ENCODE data around the gene OR2V2.
"Not testable (repeated sequence)": the region's sequence is repeated elsewhere in the genome, so short reads cannot be mapped to it uniquely, and the experiment has no call there.

Gene OR2V2

DNA sequence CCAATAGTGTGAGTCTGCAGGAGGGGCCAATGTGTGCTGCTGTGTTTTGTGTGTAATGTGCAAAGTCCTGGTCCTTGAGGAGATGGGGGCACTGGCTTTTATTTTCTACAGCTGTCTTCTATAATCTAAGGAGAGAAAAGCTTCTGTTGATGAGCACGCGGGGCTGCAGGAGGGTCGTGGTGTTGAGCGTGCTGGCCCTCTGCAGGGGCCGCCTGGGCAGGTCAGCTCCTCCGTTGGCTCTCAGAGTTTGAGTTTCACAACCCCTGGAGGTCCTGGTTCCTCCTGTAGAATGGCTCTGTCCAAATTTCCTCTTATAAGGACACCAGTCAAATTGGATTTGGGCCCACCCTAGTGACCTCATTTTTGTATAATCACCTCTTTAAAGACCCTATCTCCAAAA is 29.0 kb upstream of the OR2V2 start:
- no peak for DNase-seq

DNA sequence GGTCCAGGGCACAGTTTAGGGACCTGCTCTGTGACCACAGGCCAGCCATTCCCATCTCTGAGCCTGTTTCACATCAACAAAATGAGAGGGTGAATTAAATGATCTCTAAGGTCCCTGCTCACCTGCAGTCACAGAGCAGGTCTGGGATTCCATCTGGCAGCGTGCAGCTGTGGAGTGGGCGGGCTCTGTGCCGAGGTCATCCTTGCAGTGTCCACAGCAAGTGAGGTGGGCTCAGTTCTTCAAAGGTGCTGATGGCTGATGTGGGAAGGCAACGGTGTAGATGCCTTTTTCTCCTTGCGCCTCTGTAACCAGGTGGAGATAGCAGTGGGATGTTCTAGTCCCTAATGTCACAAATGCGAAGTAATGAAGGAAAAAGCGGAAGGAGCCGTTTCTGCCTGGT is 28.3 kb upstream of the OR2V2 start:
- DNase-seq: no peak

DNA sequence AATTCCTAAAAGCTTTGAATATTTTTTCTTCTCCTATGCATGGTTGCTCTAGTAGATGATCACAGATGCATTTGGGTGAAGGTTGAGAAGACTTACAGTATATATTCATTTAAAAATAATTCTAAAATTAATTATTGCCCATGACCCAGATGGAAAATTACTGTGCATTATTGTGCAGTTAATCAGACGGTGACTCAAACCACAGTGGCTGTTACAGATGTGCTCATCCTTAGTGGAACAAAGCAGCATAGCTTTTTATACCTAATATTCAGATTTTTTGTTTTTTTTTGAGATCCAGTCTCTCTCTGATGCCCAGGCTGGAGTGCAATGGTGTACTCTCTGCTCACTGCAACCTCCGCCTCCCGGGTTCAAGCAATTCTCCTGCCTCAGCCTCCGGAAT is 27.1 kb upstream of the OR2V2 start:
- no peak for DNase-seq

DNA sequence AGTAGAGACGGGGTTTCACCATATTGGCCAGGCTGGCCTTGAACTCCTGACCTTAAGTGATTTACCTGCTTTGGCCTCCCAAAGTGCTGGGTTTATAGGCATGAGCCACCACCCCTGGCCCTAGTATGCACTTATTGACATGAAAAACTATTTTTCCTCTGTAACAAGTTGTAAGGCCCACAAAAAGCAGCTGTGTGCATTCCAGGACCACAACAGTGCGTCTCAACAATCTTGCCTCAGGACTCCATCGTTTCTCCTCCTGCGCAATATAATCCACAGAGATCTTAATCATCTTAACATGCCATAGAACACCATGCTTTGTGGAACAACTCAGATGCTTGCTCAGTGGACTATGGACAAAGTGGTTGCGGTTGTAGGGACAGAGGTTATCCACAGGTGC is 26.6 kb upstream of the OR2V2 start:
- DNase-seq: no peak

DNA sequence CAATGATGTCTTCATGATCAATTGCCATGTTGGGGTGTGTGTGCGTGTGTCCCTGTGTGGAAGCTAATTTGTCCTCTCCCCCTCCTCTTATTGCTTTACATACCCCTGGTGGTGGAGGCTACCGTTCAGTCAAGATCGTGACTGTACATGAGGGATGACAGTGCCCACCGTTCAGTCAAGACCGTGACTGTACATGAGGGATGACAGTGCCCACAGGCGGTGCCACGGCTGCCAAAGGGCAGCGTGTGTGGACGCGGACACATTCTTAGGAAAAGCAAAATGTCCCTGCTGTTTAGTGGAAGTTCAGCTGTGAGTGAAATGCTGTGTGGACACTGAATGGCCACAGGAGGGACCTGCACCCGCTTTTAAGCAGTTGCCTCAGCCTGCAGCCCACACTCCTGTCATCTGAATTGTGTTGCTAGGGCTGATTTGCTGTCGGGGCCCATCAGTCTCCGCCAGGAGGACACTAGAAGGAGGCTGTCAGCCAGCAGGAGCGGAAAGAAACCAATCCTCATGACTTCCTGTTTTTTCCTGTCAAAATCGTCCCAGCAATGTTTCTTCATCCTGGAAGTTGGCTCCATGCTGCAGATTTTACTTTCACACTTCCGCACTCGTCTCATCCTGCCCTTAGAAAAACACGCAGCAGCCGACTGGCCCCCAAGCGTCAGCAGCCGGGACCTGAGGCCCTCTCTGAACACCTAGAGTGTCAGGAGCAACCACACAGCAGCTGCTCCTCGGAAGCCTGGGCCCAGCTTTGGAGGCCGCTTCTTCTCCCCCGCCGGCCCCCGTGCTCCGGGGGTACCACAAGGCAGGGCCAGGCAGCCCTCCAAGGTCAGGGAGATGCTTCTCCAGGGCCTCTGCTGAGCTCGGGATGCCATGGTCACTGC is 25.5 kb upstream of the OR2V2 start:
- DNase-seq: no peak

DNA sequence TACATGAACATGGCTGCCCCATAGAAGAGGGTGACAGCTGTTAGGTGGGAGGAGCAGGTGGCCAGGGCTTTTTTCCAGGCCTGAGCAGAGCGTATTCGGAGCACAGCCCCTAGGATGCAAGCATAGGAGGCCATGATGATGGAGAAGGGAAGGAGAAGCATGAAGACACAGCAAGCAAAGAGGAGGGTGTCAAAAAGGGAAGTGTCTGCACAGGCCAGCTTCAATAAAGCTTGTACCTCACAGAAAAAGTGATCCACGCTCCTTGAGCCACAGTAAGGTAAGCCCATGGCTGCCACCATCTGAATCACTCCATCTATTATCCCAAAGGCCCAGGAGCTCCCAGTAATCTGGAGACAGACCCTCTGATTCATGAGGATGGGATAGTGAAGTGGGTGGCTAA is 22.9 kb upstream of the OR2V2 start:
- no peak for DNase-seq

DNA sequence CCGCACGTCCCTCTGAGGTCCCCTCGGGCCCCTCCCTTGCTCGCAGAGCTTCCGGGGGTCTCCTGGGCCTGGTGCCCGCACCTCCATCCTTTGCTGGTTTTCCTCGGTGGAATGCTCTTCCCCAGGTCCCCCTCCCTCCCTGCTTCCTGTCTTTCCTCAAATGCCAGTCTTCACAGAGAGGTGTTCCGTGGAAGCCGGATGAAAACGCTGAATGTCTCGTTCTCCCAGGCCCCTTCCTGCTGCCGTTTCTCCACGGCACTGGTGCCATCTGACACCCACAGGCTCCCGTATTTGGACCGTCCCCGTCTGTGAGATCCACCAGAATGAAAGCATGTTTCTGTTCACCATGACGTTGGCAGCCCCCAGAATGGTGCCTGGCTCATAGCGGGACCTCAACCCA is 20.5 kb upstream of the OR2V2 start:
- no peak for DNase-seq

DNA sequence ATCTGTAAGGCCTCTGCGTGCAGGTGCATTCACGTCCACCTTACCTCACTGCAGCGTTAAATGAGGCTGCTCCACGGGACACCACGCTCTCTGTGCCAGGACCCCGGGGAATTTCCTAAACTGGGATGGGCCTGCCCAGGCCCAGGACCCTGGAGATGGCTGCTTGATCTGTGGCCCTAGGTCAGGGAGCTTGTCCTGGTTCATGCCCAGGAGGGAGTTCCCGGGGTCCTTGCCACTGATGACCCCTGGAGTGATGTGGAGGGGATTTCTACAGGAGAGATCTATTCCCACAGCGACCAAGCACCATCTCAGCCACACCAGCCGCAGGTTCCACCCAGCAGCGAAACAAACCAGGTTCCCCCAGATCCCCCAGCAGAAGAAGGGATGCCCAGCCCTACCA is 19.9 kb upstream of the OR2V2 start:
- no peak for DNase-seq

DNA sequence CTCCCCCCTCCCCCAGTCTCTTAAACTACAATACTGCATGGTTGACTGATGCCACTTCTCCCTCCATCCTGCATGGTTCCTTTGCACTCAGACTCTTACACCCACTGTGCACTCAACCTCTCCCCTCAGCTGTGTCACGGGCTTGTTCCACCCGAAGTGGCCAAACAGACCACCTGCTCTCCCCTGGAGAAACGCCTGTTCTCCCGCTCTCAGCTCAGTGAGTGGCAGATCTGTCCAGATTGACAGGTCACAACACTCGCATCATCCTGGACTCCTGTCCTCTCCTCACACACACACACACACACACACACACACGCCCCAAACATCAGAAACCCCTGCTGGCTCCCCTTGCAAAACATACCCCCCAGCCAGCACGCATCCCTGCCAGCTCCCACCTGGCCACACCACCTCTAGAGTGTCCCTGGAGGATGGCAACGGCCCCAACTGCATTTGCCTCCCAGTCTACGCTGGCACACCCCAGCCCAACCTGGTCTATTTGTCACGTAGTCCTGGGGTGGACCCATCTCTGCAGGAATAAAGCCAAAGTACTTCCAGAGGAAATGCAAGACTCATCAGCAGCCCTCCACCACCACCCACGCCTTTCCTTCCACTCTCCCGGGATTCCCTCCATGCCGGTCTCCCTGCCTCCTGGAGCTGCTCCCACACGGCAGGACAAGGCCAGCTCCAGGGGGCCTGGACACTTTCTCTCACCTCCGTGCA is 19.3 kb upstream of the OR2V2 start:
- DNase-seq: no peak

DNA sequence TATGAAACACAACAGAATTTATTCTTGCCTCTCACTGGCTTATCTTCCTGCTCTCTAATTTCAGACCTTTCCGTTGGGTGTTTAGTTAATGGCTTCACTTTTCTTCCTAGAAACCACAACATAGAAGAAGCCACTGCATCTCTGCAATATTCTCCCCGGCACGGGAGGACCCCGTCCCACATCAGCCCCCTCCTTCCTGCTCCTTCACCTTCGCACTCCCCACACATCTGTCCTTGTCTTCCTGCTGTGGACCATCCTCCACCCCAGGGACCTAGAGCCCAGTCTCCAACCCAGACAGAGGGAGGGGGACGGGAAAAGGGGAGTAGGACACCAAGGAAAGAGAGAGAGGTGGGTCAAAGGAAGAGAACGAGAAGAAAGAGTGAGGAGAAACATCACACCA is 17.8 kb upstream of the OR2V2 start:
- no peak for DNase-seq

DNA sequence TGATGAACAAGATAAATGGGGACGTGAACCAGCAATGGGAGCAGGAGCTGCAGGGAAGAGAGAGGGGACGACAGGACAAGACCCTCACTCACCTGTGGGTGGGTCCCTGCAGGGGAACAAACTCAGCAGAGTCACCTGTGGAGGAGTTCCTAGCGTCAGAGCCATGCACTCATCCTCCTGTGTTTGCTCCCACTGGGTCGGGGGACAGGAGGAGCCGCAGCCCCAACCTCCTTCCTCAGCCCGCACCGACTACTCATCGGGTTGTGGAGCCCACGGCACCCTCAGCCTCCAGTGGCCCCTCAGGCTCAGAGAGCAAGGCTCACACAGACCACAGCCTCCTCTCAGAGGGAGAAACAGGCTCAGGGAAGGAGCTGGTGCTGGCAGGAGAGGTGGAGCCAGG is 17.3 kb upstream of the OR2V2 start:
- not testable (repeated sequence) for DNase-seq

DNA sequence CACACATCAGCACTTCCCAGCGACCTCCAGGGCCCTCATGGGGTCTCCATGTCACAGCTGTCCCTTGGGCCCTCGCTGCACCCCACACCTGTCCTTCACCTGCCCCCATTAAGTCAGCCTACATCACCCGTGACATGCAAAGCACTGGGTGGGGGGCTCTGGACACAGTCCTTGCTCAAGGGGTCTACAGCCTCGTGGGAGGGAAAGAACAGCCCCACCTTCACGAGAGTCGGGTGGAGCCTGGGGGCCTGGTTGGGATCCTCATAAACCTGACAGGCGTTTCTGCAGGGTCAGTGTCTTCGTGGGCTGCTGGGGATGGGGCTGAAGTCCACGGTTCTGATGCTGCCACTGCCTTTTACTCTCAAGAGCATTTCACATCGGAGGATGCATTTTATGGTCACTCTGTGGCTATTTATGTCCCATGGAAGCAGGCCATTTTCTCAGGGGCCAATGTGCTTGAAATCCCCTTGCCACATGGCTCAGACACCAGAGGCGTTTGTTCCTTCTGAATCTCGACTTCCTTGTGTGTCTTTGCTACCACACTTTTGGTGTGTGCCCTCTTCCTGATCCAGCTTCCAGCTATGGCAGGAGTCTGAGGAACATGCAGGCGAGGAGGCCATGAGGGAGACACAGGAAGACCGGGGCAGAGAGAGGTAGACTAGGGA is 16.4 kb upstream of the OR2V2 start, which contains the start of gene OR2V1:
TSS of gene OR2V1 (minus strand) at position 338 of the 665 bp plus-strand sequence. CDS start 5,865 bp downstream, outside the sequence.
- DNase-seq: no peak

DNA sequence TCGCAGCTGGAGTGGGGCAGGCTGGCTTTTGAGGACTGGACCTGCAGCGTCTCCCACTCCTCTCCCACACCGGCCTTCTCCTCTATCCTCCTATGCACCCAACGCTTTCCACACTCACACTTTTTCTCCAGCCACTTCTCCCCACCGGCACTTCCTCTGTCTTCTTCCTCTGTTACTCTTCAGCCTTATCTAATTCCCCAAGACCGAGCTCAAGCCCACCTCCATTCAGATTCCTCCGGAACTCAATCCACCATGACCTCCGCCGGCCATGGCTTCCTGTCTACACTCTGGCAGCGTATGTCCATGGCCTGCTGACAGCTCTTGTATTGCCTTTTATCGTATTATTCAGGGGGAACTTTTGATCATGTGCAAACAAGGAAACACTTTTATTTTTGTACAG is 15.9 kb upstream of the OR2V2 start:
- DNase-seq: no peak

DNA sequence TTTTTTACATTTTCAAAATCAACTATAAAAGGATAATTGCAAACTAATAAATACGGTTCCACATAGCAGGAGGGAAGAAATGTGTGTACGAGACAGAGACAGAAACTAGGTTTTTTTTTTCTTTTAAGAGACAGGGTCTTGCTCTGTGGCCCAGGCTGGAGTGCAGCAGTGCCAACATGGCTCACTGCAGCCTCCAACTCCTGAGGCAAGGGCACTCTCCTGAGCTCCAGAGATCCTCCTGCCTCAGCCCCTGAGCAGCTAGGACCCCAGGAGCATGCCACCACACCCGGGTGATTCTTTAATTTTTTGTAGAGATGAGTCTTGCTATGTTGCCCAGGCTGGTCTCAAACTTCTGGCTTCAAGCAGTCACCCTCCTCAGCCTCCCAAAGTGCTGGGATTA is 14.3 kb upstream of the OR2V2 start:
- DNase-seq: no peak

DNA sequence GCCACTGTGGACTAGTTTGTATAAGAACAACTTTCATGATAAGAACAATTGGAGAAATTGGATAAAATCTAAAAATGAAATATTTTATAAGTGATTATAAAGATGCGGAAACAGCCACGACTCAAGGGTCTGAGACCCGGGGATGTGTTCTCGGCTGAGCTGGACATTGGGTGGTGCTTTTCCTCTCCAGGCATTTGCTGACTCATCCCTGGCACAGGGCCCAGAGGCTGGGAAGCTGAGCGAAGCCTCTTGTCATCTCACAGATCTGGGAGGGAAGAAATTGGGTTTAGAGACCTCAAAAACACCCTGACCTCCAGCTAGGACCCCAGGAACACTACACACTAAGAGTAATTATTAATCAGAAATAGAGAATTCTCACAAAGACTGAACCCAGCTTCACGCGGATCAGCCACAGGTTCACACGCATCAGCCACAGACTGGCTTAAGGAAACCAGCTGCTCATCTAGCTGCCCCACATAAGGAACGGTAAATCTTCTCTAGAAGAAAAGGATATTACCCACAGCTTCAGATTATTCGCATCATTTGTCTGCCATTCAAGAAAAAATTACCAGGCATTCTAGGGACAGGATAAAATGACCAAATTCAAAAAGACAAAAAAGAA is 13.7 kb upstream of the OR2V2 start:
- no peak for DNase-seq

DNA sequence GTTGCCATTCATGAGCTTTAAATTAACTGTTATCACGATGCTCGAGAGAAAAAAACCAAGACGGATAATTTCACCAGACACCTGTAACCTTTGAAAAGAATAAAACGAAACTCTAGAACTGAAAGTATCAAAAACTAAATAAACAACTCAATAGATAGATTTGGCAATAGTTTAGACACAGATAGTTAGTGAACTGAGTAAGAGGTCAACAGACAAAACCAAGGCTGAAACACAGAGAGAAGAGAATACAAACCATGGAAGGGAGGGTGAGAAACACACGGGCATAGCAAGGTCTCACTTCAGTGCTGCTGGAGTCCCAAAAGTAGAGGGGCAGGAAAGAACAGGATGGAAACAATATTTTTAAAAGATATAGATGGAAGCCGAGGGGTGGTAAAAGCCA is 13.1 kb upstream of the OR2V2 start:
- no peak for DNase-seq

DNA sequence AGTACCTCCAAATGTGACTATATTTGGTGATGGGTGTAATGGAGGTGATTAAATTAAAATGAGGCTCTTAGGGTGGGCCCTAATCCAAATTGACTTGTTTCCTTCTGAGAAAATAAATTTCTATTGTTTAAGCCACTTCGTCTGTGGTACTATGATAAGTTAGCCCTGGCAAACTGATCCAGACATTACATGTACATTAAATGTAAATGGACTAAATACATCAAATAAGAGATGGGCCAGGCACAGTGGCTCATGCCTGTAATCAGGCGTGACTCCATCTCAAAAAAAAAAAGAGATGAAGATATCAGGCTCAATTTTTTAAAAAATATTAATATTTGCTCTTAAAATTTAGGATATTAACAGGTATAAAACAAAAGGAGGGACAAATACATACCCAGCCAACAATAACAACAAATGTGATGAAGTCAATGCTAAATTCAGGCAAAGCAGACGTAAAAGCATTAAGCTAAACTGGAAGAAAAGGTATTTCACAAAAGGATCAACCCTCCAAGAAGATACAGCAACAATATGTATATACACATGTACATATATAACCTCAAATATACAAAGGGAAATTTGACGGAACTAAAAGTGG is 10.9 kb upstream of the OR2V2 start:
- no peak for DNase-seq

DNA sequence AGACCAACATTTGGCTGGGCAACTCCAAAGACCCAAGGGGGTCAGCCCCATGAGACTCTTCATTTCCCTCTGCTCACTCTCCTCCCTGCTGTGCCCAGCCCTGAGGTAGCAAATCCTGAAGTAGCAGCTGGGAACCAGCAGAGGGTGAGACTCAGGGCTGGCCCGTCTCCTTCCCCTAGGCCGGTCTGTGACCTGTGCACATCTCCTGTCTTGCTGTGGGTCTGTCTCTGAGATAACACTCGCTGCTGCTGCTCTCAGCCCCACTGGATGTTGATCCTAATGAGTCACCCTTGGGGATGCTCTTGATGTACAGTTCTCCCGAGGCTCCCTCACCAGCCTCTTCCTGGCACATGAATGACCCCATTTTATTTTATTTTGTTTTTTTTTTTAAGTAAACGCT is 9.1 kb upstream of the OR2V2 start:
- DNase-seq: no peak

DNA sequence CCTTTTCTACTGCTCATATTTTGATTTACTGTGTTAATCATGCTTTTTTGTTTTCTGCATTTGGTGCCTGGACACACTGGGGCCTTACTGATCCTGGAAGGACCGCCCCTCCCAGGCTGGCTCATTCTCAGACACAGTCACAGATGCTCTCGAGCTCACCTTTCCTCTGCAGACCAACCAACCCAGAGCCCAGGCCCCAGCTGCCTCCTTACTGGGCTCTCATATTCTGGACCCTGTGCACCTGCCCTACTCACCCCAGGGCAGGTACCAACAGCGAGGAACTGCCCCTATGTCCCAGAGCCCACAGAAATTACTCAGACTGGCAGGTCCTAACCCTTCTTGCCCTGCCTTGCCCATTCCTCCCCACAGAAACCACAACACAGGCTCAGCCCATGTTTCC is 6.6 kb upstream of the OR2V2 start:
- no peak for DNase-seq

DNA sequence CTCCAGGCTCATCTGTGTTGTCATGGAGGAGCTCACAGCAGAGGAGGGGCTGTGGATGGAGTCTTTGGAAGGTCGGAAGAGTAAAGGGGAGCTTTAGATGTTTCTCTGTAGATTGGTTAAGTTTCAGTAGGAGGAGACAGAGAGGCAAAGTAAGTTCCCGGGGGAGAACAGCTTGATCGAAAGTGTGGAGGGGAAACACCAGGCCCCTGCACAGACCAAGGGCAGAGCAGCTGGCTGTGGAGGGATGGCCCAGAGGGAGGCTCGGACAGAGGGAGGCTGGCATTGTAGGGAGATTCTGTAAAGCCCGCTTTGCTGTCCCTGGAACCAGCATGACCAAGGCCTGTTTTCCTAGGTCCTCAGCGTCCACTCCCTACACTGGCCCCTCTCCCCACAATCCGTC is 5.3 kb upstream of the OR2V2 start:
- DNase-seq: no peak

DNA sequence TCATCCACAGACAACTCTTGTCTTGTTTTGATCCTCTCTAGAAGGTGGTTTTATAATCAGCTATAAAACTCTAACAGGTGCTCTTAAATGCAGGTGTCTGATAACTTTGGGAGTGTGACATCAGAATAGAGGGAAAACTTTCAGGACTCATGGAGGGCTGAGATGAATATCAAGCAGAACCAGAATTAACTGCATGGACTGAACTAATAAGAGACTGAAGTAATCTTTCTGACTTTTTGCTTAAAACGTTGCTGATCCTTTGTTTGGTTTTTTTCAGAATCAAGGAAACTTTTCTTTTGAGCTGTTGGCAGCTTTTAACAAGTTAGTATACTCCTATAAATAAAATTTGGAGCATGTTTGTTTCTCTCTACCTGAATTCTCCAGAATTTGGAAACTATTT is 2.3 kb upstream of the OR2V2 start:
- DNase-seq: no peak

DNA sequence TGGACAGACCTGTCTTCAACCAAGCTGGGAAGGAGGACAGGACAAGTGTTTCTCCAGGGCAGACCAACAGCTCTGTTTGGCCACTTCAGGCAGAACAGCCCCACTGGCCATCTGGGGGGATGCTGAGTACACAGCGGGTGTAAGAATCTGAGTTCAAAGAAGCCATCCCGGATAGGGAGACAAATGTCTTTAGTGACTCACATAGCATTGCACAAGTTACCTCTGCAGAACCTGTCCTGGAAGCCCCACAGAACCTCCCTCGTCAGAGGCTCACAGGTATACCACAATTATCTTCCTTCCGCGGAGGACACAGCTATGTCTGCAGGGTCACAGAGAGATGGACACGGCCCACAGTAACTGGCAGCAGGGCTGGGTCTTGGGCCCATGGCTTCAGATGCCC is 2.0 kb downstream of the OR2V2 start:
- no peak for DNase-seq
